MM.1S (cell line): Measurements from ENCODE around the gene SYNGR1.
"Not testable (repeated sequence)": the region's sequence is repeated elsewhere in the genome, so short reads cannot be mapped to it uniquely, and the experiment has no call there.

Source experiments
- CTCF ChIP-seq: fragments of 300-600 bp; sonication (generic); IDR thresholded peaks from 2 replicates; pipeline ENCODE4 v1.5.1; 2016; ENCODE audit warnings: antibody characterized with exemption, low read length, mixed read lengths
- EZH2phosphoT487 ChIP-seq: fragments of 300-600 bp; sonication (generic); IDR thresholded peaks from 2 replicates; pipeline ENCODE4 v1.6.1; 2018; ENCODE audit warnings: antibody characterized with exemption, low read length

- not testable (repeated sequence) for TF ChIP-seq CTCF, EZH2phosphoT487
Observed at GRCh38 chr22:39330553-39330952, 19.2 kb upstream of the SYNGR1 start.
